Subcutaneous preadipocyte (primary cell): ENCODE results near the gene TRRAP. TPM values are rescaled to one million over a fixed set of nuclear protein-coding genes. Genes with fewer than 3 reads are reported as not detected.

Experiments used
- small RNA-seq: library from RNA; depleted of rRNA; stranded (forward); fragments of <200 nt; gene quantifications from one replicate; pipeline ENCODE3, GENCODE V24; 2012
- total RNA-seq: library from RNA; depleted of rRNA; stranded (reverse); fragments of >200 nt; gene quantifications from 2 replicates; pipeline ENCODE4 v1.2.3, GENCODE V29; 2012

TRRAP gene
- 14.3 and 19.0 TPM in 2 replicates for total RNA-seq

DNA sequence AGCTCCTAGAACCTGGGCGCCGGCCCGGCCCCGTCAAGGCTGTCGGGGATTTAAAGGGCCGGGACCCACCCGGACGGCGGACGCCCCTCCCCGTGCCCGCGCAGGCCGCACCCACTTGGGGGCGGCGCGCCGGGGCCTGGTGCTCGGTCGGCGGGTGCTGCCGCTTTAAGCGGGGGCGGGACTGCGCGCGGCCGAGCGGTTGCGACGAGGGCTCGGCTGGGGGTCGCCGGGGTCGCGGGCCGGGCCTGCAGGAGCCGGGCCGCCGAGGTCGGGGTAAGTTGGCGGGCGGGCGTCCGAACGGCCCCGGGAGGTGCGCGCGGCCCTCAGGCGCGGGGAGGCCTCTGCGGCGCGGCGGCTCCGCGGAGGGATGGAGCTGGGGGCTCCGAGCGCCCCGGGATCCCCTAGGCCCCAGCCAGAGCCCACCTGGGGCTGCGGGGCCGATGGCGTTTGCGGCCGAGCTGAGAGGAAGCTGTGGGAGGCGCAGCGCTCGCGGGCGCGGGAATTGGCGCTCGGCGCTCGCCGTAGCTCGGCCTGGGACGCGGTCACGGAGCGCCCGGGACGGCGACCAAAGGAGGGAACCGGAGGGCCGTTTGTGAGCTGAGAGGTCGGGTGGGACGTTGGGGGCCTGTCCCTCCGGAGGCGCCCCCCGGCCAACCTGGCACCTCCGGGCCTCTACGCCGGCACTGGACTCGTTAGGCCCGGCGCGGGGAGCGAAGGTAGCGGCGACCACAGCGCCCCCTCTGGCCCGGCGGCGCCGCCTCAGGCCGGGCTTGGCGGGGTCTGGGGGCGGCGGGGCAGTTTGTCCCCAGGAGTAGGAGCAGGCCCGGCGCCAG, at the start of gene TRRAP:
TRRAP (plus strand) TSS at position 168 of the 833 bp plus-strand sequence. CDS start 2,619 bp downstream, outside the sequence.

DNA sequence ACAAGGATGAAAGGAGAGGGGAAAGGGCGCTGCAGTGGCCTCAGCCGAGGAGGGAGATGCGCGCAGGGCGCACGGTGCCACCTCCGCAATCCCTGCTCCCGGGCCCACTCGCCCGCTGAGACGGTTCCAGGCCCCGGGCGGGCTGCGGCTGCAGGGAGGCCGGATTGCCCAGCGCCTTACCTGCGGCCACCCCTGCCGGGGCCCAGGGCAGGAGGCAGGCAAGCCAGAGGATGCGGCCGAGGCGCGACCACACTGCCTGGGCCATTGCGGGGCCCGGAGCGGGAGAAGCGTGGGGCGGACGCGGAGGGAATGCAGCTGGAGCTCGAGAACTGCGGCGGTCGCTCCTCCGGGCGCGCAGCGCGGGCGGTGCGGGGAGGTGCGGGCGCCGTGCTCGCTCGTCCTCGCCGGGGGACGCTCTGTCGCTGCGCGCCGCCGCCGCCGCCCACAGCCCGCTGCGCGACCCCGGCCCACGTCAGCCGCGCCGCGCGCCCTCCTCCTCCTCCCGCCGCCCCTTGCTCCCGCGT, 8.7 kb upstream of the TRRAP start, which contains the start of gene TMEM130:
TMEM130 (minus strand) TSS at position 418 of the 524 bp plus-strand sequence; CDS start at position 265, 153 bp downstream.

Small RNAs within 50 kb of the gene (small RNA-seq; reads per million reads assigned to genes)
- 53.4 reads per million, percentile 98 among the genes with 10 or more reads in this experiment for gene MIR3609

Other genes with a start within 250 kb of the TRRAP start
- not detected in 2 replicates for gene TMEM130, start 8.5 kb upstream of the TRRAP start, total RNA-seq